H1 (cell line): ENCODE results near the gene LDHAL6A.

Experiments
- ATF2 ChIP-seq: IDR thresholded peaks from 2 replicates; pipeline ENCODE4 v1.6.1; 2012; ENCODE audit warnings: low read length, inconsistent platforms
- BCL11A ChIP-seq, 2 experiments: IDR thresholded peaks; one replicate each; pipeline ENCODE4 v1.6.1; 2011; ENCODE audit warnings: low read depth in 2 of 2, low read length in 2 of 2, mild to moderate bottlenecking in 2 of 2
- BRCA1 ChIP-seq: IDR thresholded peaks from 2 replicates; pipeline ENCODE4 v1.6.1; 2012; ENCODE audit warnings: low read depth, low read length, improper control_type of control experiment
- CHD2 ChIP-seq: IDR thresholded peaks from 2 replicates; pipeline ENCODE4 v1.6.1; 2012; ENCODE audit warnings: low read length, improper control_type of control experiment
- E2F6 ChIP-seq: IDR thresholded peaks from 2 replicates; pipeline ENCODE4 v1.6.1; 2012; ENCODE audit warnings: inconsistent platforms
- EP300 ChIP-seq, 2 experiments: IDR thresholded peaks; 1 replicate in 1 of 2; 2 replicates in 1 of 2; pipeline ENCODE4 v1.6.1; 2011 to 2012; ENCODE audit warnings: low read depth in 2 of 2, low read length in 2 of 2, mild to moderate bottlenecking in 2 of 2, borderline replicate concordance in 1 of 2, inconsistent platforms in 1 of 2, moderate library complexity in 1 of 2
- EZH2 ChIP-seq: fragments of 200-600 bp; sonication (generic); IDR thresholded peaks from 2 replicates; pipeline ENCODE4 v1.7.1; 2012; ENCODE audit warnings: low read depth, mild to moderate bottlenecking, moderate library complexity, low read length, inconsistent platforms; ENCODE audit not compliant: severe bottlenecking
- GABPA ChIP-seq: IDR thresholded peaks from 2 replicates; pipeline ENCODE4 v1.6.1; 2011; ENCODE audit warnings: mild to moderate bottlenecking, low read length, moderate library complexity, borderline replicate concordance; ENCODE audit not compliant: insufficient read depth
- POLR2A ChIP-seq, 2 experiments: IDR thresholded peaks; 1 replicate in 1 of 2; 2 replicates in 1 of 2; pipeline ENCODE4 v1.6.1; 2011; ENCODE audit warnings: low read depth in 2 of 2, low read length in 2 of 2, mild to moderate bottlenecking in 2 of 2; ENCODE audit errors: control extremely low read depth in 1 of 2
- POLR2AphosphoS5 ChIP-seq: IDR thresholded peaks from 2 replicates; pipeline ENCODE4 v1.6.1; 2011; ENCODE audit warnings: low read depth, low read length
- SIN3A ChIP-seq, 2 experiments: IDR thresholded peaks in 1 of 2; conservative IDR thresholded peaks in 1 of 2; 2 replicates each; pipeline ENCODE4 v1.6.1; 2011 to 2012; ENCODE audit warnings: low read length in 2 of 2, improper control_type of control experiment in 1 of 2, low read depth in 1 of 2, mild to moderate bottlenecking in 1 of 2
- SIX5 ChIP-seq: IDR thresholded peaks from 2 replicates; pipeline ENCODE4 v1.6.1; 2011; ENCODE audit warnings: mild to moderate bottlenecking, low read depth, low read length
- TAF1 ChIP-seq: IDR thresholded peaks from 2 replicates; pipeline ENCODE4 v1.6.1; 2011; ENCODE audit warnings: mild to moderate bottlenecking, low read depth, low read length
- TF ChIP-seq, protein P1 (sequence below), 3 experiments: IDR thresholded peaks; 1 replicate in 2 of 3; 2 replicates in 1 of 3; pipeline versions ENCODE4 v1.5.1 to v1.6.1; 2011; ENCODE audit warnings: low read length in 3 of 3, mild to moderate bottlenecking in 3 of 3, inconsistent platforms in 2 of 3, low read depth in 1 of 3, moderate library complexity in 1 of 3; ENCODE audit not compliant: insufficient read depth in 1 of 3; ENCODE audit errors: control extremely low read depth in 1 of 3

DNA sequence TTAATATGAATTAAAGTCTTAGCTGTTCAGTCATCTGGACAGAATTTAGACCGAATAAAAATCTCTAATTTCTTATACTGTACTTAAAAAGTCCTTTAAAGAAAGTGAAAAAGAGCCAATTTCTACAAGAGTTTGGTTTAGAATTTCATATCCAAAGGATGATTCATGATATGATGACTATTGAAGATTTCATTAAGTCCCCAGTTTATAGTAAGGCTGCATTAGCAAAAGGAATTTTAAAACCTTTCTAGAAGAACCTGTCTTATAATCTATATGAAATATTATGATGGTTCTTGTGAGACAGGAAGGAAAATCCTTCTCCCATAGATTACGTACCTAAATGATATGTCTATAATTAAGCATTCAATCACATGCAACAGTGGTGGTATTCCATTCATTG, 36.3 kb downstream of the LDHAL6A start:
- TF ChIP-seq BRCA1: no peak
- TF ChIP-seq, protein P1, sequence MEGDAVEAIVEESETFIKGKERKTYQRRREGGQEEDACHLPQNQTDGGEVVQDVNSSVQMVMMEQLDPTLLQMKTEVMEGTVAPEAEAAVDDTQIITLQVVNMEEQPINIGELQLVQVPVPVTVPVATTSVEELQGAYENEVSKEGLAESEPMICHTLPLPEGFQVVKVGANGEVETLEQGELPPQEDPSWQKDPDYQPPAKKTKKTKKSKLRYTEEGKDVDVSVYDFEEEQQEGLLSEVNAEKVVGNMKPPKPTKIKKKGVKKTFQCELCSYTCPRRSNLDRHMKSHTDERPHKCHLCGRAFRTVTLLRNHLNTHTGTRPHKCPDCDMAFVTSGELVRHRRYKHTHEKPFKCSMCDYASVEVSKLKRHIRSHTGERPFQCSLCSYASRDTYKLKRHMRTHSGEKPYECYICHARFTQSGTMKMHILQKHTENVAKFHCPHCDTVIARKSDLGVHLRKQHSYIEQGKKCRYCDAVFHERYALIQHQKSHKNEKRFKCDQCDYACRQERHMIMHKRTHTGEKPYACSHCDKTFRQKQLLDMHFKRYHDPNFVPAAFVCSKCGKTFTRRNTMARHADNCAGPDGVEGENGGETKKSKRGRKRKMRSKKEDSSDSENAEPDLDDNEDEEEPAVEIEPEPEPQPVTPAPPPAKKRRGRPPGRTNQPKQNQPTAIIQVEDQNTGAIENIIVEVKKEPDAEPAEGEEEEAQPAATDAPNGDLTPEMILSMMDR (IDR thresholded peaks at IDR 0.05; ENCODE audit: control extremely low read depth in 1 of 3, insufficient read depth in 1 of 3, low read depth in 1 of 3, low read length in 3 of 3): no peak
- no peak for TF ChIP-seq POLR2A (IDR thresholded peaks at IDR 0.05; ENCODE audit: control extremely low read depth in 1 of 2, low read depth in 2 of 2, low read length in 2 of 2)
- TF ChIP-seq E2F6: no peak
- TF ChIP-seq SIN3A (conservative IDR thresholded peaks at IDR 0.05 in 1 of 2, IDR thresholded peaks at IDR 0.05 in 1 of 2; ENCODE audit: low read depth in 1 of 2, low read length in 2 of 2): no peak
- TF ChIP-seq SIX5: no peak
- no peak for TF ChIP-seq POLR2AphosphoS5
- no peak for TF ChIP-seq GABPA
- TF ChIP-seq ATF2: no peak
- no peak for TF ChIP-seq EZH2
- TF ChIP-seq EP300 (IDR thresholded peaks at IDR 0.05; ENCODE audit: borderline replicate concordance in 1 of 2, low read depth in 2 of 2, low read length in 2 of 2): no peak
- TF ChIP-seq TAF1: no peak
- TF ChIP-seq CHD2: no peak
- no peak for TF ChIP-seq BCL11A (IDR thresholded peaks at IDR 0.05; ENCODE audit: low read depth in 2 of 2, low read length in 2 of 2)
